Lung microvascular endothelial cell (primary cell): ENCODE measurements around the gene SERPINF2. TPM values are rescaled to one million over a fixed set of nuclear protein-coding genes. Genes with fewer than 3 reads are reported as not detected.
"Not testable (repeated sequence)": the region's sequence is repeated elsewhere in the genome, so short reads cannot be mapped to it uniquely, and the experiment has no call there.

Experiments used
- DNase-seq, 2 donors: peaks; one replicate each; pipeline versions ENCODE4 v3.0.0 to v3.0.0-alpha.2; 2010; ENCODE audit warnings: low read depth in 2 of 2
- total RNA-seq: library from RNA; depleted of rRNA; stranded (reverse); fragments of >200 nt; gene quantifications from 2 replicates; pipeline ENCODE4 v1.2.1, GENCODE V29; 2014

Gene SERPINF2
- total RNA-seq, 1 donor from 2014 or later, result not detected

DNA sequence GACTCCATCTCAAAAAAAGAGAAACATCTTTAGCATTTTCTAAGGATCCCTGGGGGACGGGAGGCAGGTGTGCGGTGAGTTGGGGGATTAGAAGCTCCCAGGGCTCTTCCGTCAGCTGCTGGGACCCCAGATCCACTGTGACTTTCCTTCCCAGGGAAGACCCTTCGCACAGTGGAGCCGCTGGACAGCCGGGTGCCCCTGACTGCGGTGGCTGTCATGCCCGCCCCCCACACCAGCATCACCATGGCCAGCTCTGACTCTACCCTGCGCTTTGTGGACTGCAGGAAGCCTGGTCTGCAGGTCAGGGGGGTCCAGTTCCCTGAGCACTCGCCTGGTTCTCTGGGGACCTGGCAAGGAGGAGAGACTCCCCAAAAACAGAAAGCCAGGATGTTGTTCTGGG is 7.3 kb upstream of the SERPINF2 start:
- DNase-seq, result no peak

GRCh38 chr17:1735834-1736347 is 6.8 kb upstream of the SERPINF2 start:
- no peak for DNase-seq

- peak; percentile 29 to 68 for DNase-seq
These were observed 6.1 kb upstream of the SERPINF2 start for GRCh38 chr17:1736348-1737281.

DNA sequence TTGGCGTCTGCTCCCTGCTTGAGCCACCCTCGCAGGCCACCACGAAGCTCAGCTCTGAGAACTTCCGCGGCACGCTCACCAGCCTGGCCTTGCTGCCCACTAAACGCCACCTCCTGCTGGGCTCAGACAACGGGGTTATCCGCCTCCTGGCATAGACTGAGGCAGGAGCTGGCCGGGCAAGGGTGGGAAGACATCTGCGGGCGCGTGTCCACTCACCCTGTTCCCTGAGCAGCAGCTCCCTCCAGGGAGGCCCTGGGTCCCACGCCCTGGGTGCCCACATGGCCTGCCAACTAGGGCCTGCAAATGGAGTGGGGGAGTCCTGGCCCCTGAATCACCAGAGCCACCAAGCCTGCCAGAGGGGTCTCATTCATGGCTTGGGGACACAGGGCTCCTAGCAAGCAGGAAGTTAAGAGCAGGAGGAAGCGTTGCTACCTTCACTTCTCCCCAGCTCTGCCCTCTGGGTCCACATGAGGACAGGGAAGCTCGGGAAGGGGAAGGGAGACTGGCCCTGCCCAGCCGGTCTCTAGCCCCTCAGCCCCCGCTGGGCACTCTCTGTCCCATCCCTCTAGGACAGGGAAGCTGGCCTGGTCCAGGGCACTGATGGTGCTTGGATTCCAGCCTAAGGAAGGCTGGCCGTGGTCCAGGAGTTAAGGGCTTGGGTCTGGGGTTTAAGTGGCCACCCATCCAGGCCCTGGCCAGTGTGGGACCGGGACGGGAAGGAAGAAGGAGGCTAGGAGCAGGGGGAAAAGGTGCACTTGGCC is 5.0 kb upstream of the SERPINF2 start:
- no peak for DNase-seq

DNA sequence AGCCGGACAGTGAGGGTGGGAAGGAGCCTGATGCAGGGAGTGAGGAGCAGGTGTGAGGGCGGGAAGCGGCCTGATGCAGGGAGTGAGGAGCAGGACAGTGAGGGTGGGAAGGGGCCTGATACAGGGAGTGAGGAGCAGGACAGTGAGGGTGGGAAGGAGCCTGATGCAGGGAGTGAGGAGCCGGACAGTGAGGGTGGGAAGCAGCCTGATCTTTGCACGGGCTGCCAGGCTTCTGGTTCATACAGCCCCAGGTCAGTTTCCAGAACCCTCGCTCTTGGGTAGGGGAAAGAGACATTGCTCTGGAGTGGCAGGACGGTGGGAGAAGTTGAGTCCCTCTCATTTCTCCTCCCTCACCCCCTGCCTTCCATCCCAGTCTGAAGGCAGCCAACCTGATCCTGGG is 772 bp upstream of the SERPINF2 start:
- not testable (repeated sequence) for DNase-seq

GRCh38 chr17:1743088-1743439 is 393 bp downstream of the SERPINF2 start:
- DNase-seq, result no peak

DNA sequence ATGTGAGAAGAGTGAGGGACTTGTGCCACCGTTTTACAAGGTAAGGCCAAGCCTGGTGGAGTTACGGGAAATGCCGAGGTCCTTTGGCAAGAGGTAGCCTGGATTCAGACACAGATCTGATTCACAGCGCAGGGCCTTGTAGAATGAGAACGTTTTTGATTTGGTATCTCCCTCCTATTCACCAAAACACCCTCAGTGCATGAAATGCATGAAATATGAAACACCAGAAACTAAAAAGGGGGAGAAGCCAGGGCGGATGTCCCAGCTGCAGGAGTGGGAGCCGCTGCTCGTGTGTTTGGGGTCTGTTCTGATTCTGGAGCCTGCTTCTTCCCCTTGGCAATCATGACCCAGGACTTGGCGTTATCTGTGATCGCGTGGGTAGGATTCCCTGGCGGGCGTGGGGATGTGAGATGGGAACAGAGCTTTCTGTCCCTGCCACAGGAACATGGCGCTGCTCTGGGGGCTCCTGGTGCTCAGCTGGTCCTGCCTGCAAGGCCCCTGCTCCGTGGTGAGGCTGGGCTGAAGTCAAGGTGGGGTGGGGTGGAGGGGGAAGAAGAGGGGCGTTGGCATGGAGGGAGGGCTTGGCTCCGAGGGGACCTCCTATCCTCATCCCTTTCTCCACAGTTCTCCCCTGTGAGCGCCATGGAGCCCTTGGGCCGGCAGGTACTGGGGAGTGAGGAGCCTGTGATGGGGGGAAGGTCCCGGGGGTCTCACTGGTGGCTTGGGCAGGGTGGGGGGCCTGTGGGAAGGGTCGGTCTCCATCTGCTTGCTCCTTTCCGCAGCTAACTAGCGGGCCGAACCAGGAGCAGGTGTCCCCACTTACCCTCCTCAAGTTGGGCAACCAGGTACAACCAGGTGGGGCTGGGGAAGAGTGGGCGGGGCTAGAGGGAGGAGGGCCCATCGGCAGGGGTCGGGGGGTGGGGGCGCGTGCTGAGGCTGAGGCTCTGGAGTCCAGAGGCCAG is 2.2 kb downstream of the SERPINF2 start:
- no peak for DNase-seq

DNA sequence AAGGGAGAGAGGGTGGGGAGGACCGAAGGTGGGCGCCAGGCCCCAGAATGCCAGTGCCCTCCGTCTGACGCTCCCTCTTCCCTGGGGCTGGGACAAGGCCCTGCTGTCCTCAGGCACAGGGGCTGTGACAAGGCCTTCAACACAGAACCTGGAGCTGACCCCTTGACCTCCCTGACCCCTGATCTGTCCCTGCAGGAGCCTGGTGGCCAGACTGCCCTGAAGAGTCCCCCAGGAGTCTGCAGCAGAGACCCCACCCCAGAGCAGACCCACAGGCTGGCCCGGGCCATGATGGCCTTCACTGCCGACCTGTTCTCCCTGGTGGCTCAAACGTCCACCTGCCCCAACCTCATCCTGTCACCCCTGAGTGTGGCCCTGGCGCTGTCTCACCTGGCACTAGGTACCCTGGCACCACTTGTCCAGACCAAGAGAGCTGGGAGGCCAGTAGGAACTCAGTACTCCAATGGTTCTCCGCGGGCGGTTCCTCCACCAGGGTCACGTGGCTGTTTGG is 2.9 kb downstream of the SERPINF2 start:
- DNase-seq, result no peak

DNA sequence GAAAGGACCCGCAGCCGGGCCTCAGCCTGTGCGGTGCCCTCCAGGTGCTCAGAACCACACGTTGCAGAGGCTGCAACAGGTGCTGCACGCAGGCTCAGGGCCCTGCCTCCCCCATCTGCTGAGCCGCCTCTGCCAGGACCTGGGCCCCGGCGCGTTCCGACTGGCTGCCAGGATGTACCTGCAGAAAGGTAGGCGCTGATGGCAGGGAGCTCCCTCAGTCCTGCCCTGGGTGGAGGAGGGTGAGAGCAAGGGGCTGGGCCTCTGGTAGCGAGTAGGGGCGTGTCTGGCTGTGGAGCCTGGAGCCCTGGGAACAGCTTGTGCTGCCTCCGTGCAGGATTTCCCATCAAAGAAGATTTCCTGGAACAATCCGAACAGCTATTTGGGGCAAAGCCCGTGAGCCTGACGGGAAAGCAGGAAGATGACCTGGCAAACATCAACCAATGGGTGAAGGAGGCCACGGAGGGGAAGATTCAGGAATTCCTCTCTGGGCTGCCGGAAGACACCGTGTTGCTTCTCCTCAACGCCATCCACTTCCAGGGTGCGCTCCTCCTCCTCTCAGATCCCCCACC is 4.4 kb downstream of the SERPINF2 start:
- peak; percentile 46 to 57 for DNase-seq

DNA sequence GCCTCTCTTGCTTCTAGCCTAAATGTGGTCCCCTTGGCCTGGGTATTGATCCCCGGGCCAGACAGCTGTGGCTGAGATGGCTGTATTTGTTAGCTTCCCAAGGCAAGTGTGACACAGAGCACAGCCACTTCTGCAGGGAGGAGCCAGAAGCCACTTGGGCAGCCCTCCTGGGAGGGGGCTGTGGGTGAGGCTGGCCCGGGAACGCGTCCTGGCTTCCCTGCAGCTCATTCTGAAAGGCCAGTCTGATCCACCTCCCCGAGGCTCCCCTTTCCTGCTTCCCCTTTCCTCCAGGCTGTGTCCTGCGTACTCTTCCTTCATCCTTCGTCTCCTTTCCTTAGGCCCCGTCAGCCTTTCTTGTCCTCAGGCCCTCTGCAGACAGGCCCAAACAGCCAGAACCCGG is 8.0 kb downstream of the SERPINF2 start:
- DNase-seq, result no peak

GRCh38 chr17:1752425-1753262 is 10.0 kb downstream of the SERPINF2 start:
- no peak for DNase-seq

DNA sequence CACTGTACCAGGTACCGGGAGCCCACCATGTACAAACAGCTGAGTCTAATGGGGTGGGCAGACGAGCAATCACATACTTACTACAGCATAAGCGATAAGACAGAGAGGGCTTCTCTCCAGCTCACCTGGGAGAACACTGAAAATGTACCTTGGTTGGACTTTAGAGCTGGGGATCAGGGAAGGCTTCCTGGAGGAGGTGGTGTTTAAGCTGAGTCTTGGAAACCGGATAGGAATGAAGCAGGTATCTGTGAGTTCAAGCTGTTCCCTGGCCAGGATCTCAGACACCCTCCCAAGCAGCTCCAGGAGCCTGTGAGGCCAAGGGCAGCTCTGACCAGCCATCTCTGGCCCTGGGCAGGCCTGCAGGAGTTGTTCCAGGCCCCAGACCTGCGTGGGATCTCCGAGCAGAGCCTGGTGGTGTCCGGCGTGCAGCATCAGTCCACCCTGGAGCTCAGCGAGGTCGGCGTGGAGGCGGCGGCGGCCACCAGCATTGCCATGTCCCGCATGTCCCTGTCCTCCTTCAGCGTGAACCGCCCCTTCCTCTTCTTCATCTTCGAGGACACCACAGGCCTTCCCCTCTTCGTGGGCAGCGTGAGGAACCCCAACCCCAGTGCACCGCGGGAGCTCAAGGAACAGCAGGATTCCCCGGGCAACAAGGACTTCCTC is 11.2 kb downstream of the SERPINF2 start:
- no peak for DNase-seq

- no peak for DNase-seq
These were observed 11.9 kb downstream of the SERPINF2 start for GRCh38 chr17:1754430-1755112.

- DNase-seq, result no peak
These were observed 12.7 kb downstream of the SERPINF2 start for GRCh38 chr17:1755252-1755826.

DNA sequence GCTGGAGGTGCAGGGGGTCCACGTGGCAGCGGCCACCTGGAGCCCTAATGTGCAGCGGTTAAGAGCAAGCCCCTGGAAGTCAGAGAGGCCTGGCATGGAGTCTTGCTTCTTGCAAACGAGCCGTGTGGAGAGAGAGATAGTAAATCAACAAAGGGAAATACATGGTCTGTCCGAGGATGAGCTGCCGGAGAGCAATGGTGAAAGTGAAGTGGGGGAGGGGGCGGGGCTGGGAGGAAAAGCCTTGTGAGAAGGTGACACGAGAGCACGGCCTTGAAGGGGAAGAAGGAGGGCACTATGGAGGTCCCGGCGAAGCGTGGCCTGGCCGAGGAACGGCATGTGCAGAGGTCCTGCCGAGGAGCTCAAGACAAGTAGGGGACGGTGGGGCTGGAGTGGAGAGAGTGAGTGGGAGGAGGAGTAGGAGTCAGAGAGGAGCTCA is 13.2 kb downstream of the SERPINF2 start:
- no peak for DNase-seq

DNA sequence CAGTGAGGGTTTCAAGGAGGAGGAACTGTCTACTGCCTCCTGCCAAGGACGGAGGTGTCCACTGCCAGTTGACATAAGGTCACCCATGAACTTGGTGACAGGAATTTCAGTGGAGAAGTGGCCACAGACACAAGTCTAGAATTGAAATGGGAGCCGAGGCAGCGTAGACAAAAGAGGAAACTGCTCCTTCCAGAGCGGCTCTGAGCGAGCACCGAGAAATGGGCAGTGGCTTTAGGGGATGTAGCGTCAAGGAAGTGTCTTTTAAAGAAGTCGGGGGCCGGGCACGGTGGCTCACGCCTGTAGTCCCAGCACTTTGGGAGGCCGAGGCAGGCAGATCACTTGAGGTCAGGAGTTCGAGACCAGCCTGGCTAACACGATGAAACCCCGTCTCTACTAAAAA is 16.1 kb downstream of the SERPINF2 start:
- no peak for DNase-seq

DNA sequence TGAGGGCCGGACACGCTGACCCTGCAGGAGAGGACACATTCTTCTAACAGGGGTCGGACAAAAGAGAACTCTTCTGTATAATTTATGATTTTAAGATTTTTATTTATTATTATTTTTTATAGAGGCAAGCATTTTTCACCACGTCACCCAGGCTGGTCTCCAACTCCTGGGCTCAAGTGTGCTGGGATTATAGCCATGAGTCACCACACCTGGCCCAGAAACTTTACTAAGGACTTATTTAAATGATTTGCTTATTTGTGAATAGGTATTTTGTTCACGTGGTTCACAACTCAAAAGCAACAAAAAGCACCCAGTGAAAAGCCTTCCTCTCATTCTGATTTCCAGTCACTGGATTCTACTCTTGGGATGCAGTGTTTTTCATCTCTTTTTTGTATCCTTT is 16.9 kb downstream of the SERPINF2 start:
- DNase-seq, result no peak

DNA sequence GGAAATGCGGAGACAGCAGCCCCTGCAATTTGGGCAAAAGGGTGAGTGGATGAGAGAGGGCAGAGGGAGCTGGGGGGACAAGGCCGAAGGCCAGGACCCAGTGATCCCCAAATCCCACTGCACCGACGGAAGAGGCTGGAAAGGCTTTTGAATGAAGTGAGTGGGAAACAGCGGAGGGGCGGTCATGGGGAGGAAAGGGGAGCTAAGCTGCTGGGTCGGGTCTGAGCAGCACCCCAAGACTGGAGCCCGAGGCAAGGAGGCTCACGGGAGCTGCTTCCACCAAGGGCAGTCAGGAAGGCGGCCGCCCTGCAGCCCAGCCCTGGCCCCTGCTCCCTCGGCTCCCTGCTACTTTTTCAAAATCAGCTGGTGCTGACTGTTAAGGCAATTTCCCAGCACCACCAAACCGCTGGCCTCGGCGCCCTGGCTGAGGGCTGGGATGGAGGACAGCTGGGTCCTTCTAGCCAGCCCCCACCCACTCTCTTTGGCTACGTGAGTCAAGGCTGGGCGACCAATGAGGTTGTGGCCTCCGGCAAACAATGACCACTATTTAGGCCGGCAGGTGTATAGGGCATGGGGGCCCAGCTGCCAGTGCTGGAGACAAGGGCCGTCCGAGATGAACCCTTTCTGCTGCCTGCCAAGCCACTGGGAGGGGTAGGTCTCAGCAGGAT is 19.7 kb downstream of the SERPINF2 start:
- no peak for DNase-seq
